Liver (tissue), 9 donors: ENCODE data around the gene BAG3. TPM values are rescaled to one million over a fixed set of nuclear protein-coding genes. Genes with fewer than 3 reads are reported as not detected.

ENCODE experiments used
- DNase-seq: peaks from one replicate; pipeline ENCODE4 v3.0.0-alpha.2; 2017; ENCODE audit warnings: low spot score
- H3K27ac ChIP-seq, 2 donors: one replicate each; pipeline ENCODE4 v1.7.0; 2013; ENCODE audit warnings: inconsistent platforms in 2 of 2, low read length in 2 of 2, control low read depth in 1 of 2, low read depth in 1 of 2, mild to moderate bottlenecking in 1 of 2
- H3K27me3 ChIP-seq, 4 donors: one replicate each; pipeline versions ENCODE4 v1.6.1 to v1.7.0; 2013; ENCODE audit warnings: low read length in 3 of 4, inconsistent platforms in 1 of 4, mild to moderate bottlenecking in 1 of 4, moderate library complexity in 1 of 4; ENCODE audit not compliant: control insufficient read depth in 4 of 4, insufficient read depth in 4 of 4
- H3K36me3 ChIP-seq, 4 donors: one replicate each; pipeline versions ENCODE4 v1.6.1 to v1.7.0; 2013; ENCODE audit warnings: low read length in 3 of 4, mild to moderate bottlenecking in 3 of 4, low read depth in 1 of 4, moderate library complexity in 1 of 4; ENCODE audit not compliant: control insufficient read depth in 4 of 4, insufficient read depth in 3 of 4
- H3K4me1 ChIP-seq, 4 donors: one replicate each; pipeline versions ENCODE4 v1.6.1 to v1.7.0; 2013; ENCODE audit warnings: low read length in 3 of 4, mild to moderate bottlenecking in 3 of 4, moderate library complexity in 1 of 4; ENCODE audit not compliant: control insufficient read depth in 4 of 4, insufficient read depth in 4 of 4
- H3K4me3 ChIP-seq, 3 donors: one replicate each; pipeline versions ENCODE4 v1.6.1 to v1.7.0; 2013; ENCODE audit warnings: low read length in 3 of 3, control low read depth in 1 of 3, low read depth in 1 of 3, mild to moderate bottlenecking in 1 of 3
- H3K9ac ChIP-seq, 2 donors: one replicate each; pipeline ENCODE4 v1.7.0; 2013; ENCODE audit warnings: low read length in 2 of 2, mild to moderate bottlenecking in 2 of 2, moderate library complexity in 2 of 2, control low read depth in 1 of 2, low read depth in 1 of 2
- H3K9me3 ChIP-seq, 4 donors: one replicate each; pipeline versions ENCODE4 v1.6.1 to v1.7.0; 2013; ENCODE audit warnings: low read length in 3 of 4; ENCODE audit not compliant: control insufficient read depth in 4 of 4
- ATF3 ChIP-seq: IDR thresholded peaks from 2 replicates; pipeline ENCODE4 v1.6.1; 2016; ENCODE audit warnings: antibody characterized with exemption
- CTCF ChIP-seq: fragments of 150-350 bp; IDR thresholded peaks from 2 replicates; pipeline ENCODE4 v1.5.1; 2017; ENCODE audit warnings: improper control_type of control experiment, low read depth, low read length; ENCODE audit not compliant: missing input control
- EGR1 ChIP-seq, 2 donors: IDR thresholded peaks; 2 replicates each; pipeline ENCODE4 v1.6.1; 2016 to 2018; ENCODE audit warnings: antibody characterized with exemption in 2 of 2, low read depth in 2 of 2
- FOXA1 ChIP-seq: IDR thresholded peaks from 2 replicates; pipeline ENCODE4 v1.6.1; 2016; ENCODE audit warnings: antibody characterized with exemption
- FOXA2 ChIP-seq: IDR thresholded peaks from 2 replicates; pipeline ENCODE4 v1.6.1; 2016; ENCODE audit warnings: antibody characterized with exemption
- GABPA ChIP-seq, 2 donors: IDR thresholded peaks in 1 of 2; conservative IDR thresholded peaks in 1 of 2; 2 replicates each; pipeline ENCODE4 v1.6.1; 2016; ENCODE audit warnings: antibody characterized with exemption in 2 of 2, mild to moderate bottlenecking in 1 of 2, moderate library complexity in 1 of 2
- HNF4A ChIP-seq, 2 donors: conservative IDR thresholded peaks; 2 replicates each; pipeline ENCODE4 v1.6.1; 2016; ENCODE audit warnings: antibody characterized with exemption in 2 of 2, mild to moderate bottlenecking in 2 of 2
- HNF4G ChIP-seq: IDR thresholded peaks from 2 replicates; pipeline ENCODE4 v1.6.1; 2016; ENCODE audit warnings: antibody characterized with exemption
- JUND ChIP-seq, 2 donors: IDR thresholded peaks; 2 replicates each; pipeline ENCODE4 v1.6.1; 2016; ENCODE audit warnings: antibody characterized with exemption in 2 of 2
- MAX ChIP-seq: IDR thresholded peaks from 2 replicates; pipeline ENCODE4 v1.6.1; 2016; ENCODE audit warnings: antibody characterized with exemption
- NR2F2 ChIP-seq: IDR thresholded peaks from 2 replicates; pipeline ENCODE4 v1.6.1; 2016; ENCODE audit warnings: antibody characterized with exemption
- RAD21 ChIP-seq, 2 donors: IDR thresholded peaks; 2 replicates each; pipeline ENCODE4 v1.6.1; 2016; ENCODE audit warnings: antibody characterized with exemption in 2 of 2, mild to moderate bottlenecking in 2 of 2
- REST ChIP-seq: IDR thresholded peaks from 2 replicates; pipeline ENCODE4 v1.6.1; 2016; ENCODE audit warnings: antibody characterized with exemption, mild to moderate bottlenecking
- RXRA ChIP-seq, 2 donors: IDR thresholded peaks; 2 replicates each; pipeline ENCODE4 v1.6.1; 2017 to 2018; ENCODE audit warnings: antibody characterized with exemption in 2 of 2, mild to moderate bottlenecking in 1 of 2
- SP1 ChIP-seq: IDR thresholded peaks from 2 replicates; pipeline ENCODE4 v1.6.1; 2018; ENCODE audit warnings: antibody characterized with exemption, mild to moderate bottlenecking
- TAF1 ChIP-seq: conservative IDR thresholded peaks from 2 replicates; pipeline ENCODE4 v1.6.1; 2016; ENCODE audit warnings: antibody characterized with exemption, mild to moderate bottlenecking
- YY1 ChIP-seq: IDR thresholded peaks from 2 replicates; pipeline ENCODE4 v1.6.1; 2016; ENCODE audit warnings: antibody characterized with exemption, mild to moderate bottlenecking
- WGBS: extraction: QIAGEN DNeasy Blood & Tissue Kit; methylation state at CpG from one replicate; pipeline ENCODE4 v1.1.7; 2013; 5-methylcytosine and 5-hydroxymethylcytosine counted together
- polyA plus RNA-seq, 2 donors: library from polyadenylated mRNA; stranded (reverse) in 1 of 2; unstranded in 1 of 2; fragments of 200-250 nt in 1 of 2; fragments of >200 nt in 1 of 2; fragmentation: Nextera tagmentation in 1 of 2; extraction: Ambion mirVana in 1 of 2; gene quantifications; one replicate each; pipeline versions ENCODE4 v1.2.1 to v1.2.3, GENCODE V29; 2013 to 2015
- total RNA-seq, 2 donors: library from RNA; depleted of rRNA; stranded (reverse); fragments of >200 nt; gene quantifications; one replicate each; pipeline ENCODE4 v1.2.3, GENCODE V29; 2014
- donor health status: healthy.
- donor health status: healthy.
- donor health status: healthy.
- donor health status: healthy.
- donor health status: healthy.

The BAG3 gene
- total and polyA plus RNA-seq, 4 donors = 2.2 to 15.1 (median 6.3) TPM

GRCh38 chr10:119666709-119667004 is 15.5 kb downstream of the BAG3 start (continued):
- no peak for TF ChIP-seq CTCF
- TF ChIP-seq EGR1 (IDR thresholded peaks at IDR 0.05; ENCODE audit: low read depth in 2 of 2) = no peak
- no peak for TF ChIP-seq FOXA1
- no peak for TF ChIP-seq YY1
- no peak for TF ChIP-seq HNF4G

- Histone ChIP-seq H3K27ac (no peak overlapping the region), H3K36me3 (peaks cover 12 to 30% (median 17%) of the 10 kb centered on the region in 4 donors), H3K4me1 (peaks cover 0 to 8% (median 6%) of the 10 kb centered on the region in 4 donors), H3K9me3 (no peaks in the 10 kb centered on the region), H3K4me3 (no peak overlapping the region), H3K27me3 (no peaks in the 10 kb centered on the region), H3K9ac (no peak overlapping the region)
- DNase-seq = peak; percentile 38
- WGBS = 69% methylated on average over 12 of the region's 12 CpGs
- TF ChIP-seq NR2F2 = no peak
- TF ChIP-seq HNF4G = no peak
- TF ChIP-seq FOXA2 = no peak
- TF ChIP-seq HNF4A (conservative IDR thresholded peaks at IDR 0.05) = no peak
- no peak for TF ChIP-seq YY1
- TF ChIP-seq SP1 = no peak
- TF ChIP-seq REST = no peak
- no peak for TF ChIP-seq FOXA1
- TF ChIP-seq EGR1 (IDR thresholded peaks at IDR 0.05; ENCODE audit: low read depth in 2 of 2) = no peak
- no peak for TF ChIP-seq GABPA (IDR thresholded peaks at IDR 0.05 in 1 of 2, conservative IDR thresholded peaks at IDR 0.05 in 1 of 2)
- no peak for TF ChIP-seq CTCF
- TF ChIP-seq MAX = no peak
- TF ChIP-seq RXRA (IDR thresholded peaks at IDR 0.05) = no peak
- TF ChIP-seq JUND (IDR thresholded peaks at IDR 0.05) = no peak
- TF ChIP-seq TAF1 = no peak
- no peak for TF ChIP-seq ATF3
- no peak for TF ChIP-seq RAD21 (IDR thresholded peaks at IDR 0.05)
Observed at GRCh38 chr10:119667562-119668328, 16.6 kb downstream of the BAG3 start.
